ENCODE measurements around the gene TBC1D22A.
A peak's percentile ranks its signal among the peaks of the same experiment; 100 is the strongest.

The TBC1D22A gene

DNA sequence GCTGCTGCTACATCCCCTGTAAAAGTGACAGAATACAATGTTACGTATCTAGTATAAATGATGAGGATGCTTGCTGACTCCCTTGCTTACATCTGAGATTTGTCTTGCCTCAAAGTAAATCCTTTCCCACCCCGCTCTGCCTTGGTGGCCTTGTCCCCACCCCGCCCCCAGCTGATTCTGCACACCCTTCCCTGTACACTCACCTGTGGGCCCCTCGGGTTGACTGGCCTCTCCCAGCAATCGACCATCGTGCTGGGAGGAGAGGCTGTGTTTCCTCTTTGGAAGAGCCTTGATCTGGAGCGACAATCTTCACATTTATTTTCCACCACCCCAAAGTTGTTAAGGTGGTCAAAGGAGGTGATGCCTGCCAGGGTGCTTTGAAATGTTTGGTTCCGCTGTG is 249.4 kb downstream of the TBC1D22A start:
- H3K9me3 ChIP-seq (ENCODE audit: low read length) = no peaks in the 10 kb centered on the region
- no peak overlapping the region for H2AFZ ChIP-seq (ENCODE audit: low read length)
- no peak overlapping the region for H3K9ac ChIP-seq (ENCODE audit: low read length)
- no peaks in the 10 kb centered on the region for H3K9me2 ChIP-seq (ENCODE audit: low read depth, low read length)
- H3K27me3 ChIP-seq (ENCODE audit: insufficient read depth, low read length) = no peaks in the 10 kb centered on the region
- H4K20me1 ChIP-seq (ENCODE audit: insufficient read depth, low read length) = no peaks in the 10 kb centered on the region
- H3F3A ChIP-seq (ENCODE audit: insufficient read depth, low read length) = no peaks in the 10 kb centered on the region
- no peak overlapping the region for H3K27ac ChIP-seq (ENCODE audit: low read depth, low read length, poor library complexity, severe bottlenecking)
- peaks cover 34% of the 10 kb centered on the region for H3K36me3 ChIP-seq (ENCODE audit: insufficient read depth, low read length)
- no peaks in the 10 kb centered on the region for H3K4me1 ChIP-seq (ENCODE audit: insufficient read depth, low read length, severe bottlenecking)
- no peak for TF ChIP-seq CTCF (IDR thresholded peaks at IDR 0.05; ENCODE audit: low read length)
- TF ChIP-seq EZH2 (IDR thresholded peaks at IDR 0.05; ENCODE audit: borderline replicate concordance, low read length) = no peak
- H3K4me3 ChIP-seq (ENCODE audit: low read depth, low read length, poor library complexity, severe bottlenecking) = no peak overlapping the region
- no peaks in the 10 kb centered on the region; the same call in 1 of the 2 replicates for H3K79me2 ChIP-seq (ENCODE audit: insufficient read depth, low read length)
- H3K4me2 ChIP-seq (ENCODE audit: low read length) = no peak overlapping the region

- Histone ChIP-seq H4K20me1 (ENCODE audit: insufficient read depth, low read length) (no peaks in the 10 kb centered on the region), H3K36me3 (ENCODE audit: insufficient read depth, low read length) (peaks cover 26% of the 10 kb centered on the region), H3K9me3 (ENCODE audit: low read length) (no peaks in the 10 kb centered on the region; the same call in 1 of the 2 replicates), H3K4me1 (ENCODE audit: insufficient read depth, low read length, severe bottlenecking) (no peaks in the 10 kb centered on the region), H3F3A (ENCODE audit: insufficient read depth, low read length) (no peaks in the 10 kb centered on the region), H3K4me3 (ENCODE audit: low read depth, low read length, poor library complexity, severe bottlenecking) (no peak overlapping the region), H3K9ac (ENCODE audit: low read length) (no peak overlapping the region), H2AFZ (ENCODE audit: low read length) (no peak overlapping the region), H3K27me3 (ENCODE audit: insufficient read depth, low read length) (no peaks in the 10 kb centered on the region), H3K79me2 (ENCODE audit: insufficient read depth, low read length) (no peaks in the 10 kb centered on the region; the same call in 1 of the 2 replicates), H3K9me2 (ENCODE audit: low read depth, low read length) (no peaks in the 10 kb centered on the region), H3K4me2 (ENCODE audit: low read length) (no peak overlapping the region), H3K27ac (ENCODE audit: low read depth, low read length, poor library complexity, severe bottlenecking) (no peak overlapping the region)
- no peak for TF ChIP-seq EZH2 (IDR thresholded peaks at IDR 0.05; ENCODE audit: borderline replicate concordance, low read length)
- TF ChIP-seq CTCF (IDR thresholded peaks at IDR 0.05; ENCODE audit: low read length) = peak; percentile 26; the same call in 1 of the 2 replicates
These were observed 250.3 kb downstream of the TBC1D22A start for GRCh38 chr22:47012589-47013370.

GRCh38 chr22:47013861-47014635 is 251.6 kb downstream of the TBC1D22A start:
- Histone ChIP-seq H3K9me3 (ENCODE audit: low read length) (peaks cover 3% of the 10 kb centered on the region; the same call in 1 of the 2 replicates), H4K20me1 (ENCODE audit: insufficient read depth, low read length) (no peaks in the 10 kb centered on the region), H3K79me2 (ENCODE audit: insufficient read depth, low read length) (no peaks in the 10 kb centered on the region; the same call in 1 of the 2 replicates), H3K27me3 (ENCODE audit: insufficient read depth, low read length) (no peaks in the 10 kb centered on the region), H3K27ac (ENCODE audit: low read depth, low read length, poor library complexity, severe bottlenecking) (no peak overlapping the region), H3F3A (ENCODE audit: insufficient read depth, low read length) (no peaks in the 10 kb centered on the region), H3K4me1 (ENCODE audit: insufficient read depth, low read length, severe bottlenecking) (no peaks in the 10 kb centered on the region), H3K9ac (ENCODE audit: low read length) (no peak overlapping the region), H3K4me2 (ENCODE audit: low read length) (no peak overlapping the region), H3K36me3 (ENCODE audit: insufficient read depth, low read length) (peaks cover 20% of the 10 kb centered on the region), H3K4me3 (ENCODE audit: low read depth, low read length, poor library complexity, severe bottlenecking) (no peak overlapping the region), H3K9me2 (ENCODE audit: low read depth, low read length) (no peaks in the 10 kb centered on the region), H2AFZ (ENCODE audit: low read length) (no peak overlapping the region)
- no peak for TF ChIP-seq EZH2 (IDR thresholded peaks at IDR 0.05; ENCODE audit: borderline replicate concordance, low read length)
- TF ChIP-seq CTCF (IDR thresholded peaks at IDR 0.05; ENCODE audit: low read length) = no peak
